Measurements from ENCODE around the gene ARFGAP3.

ARFGAP3 gene

DNA sequence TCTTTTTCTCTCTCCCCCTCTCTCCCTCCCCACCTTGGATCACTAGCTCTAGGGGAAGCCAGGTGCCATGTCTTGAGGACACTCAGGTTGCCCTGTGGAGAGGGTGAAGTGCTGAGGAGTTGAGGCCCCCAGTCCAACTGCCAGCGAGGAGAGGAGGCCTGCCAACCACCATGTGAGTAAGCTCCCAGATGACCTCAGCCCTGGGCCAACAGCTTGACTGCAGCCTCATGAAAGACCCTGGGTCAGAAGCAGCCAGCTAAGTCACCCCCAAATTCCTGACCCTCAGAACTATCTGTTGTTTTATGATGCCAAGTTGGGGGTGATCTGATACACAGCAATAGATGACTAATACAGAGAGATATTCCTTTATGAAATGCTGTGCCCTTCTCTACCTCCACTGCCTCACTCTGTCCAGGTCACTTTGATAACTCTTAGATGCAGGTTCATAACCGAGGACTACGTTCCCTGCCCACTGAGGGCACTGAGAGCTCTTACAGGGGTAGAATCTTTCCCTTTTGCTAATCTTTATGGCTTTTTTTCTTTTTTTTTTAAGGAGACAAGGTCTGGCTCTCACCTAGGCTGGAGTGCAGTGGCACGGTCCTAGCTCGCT is 8.0 kb downstream of the ARFGAP3 start:
- Histone ChIP-seq H3K4me3 (ENCODE audit: low read depth, low read length) (no peak overlapping the region), H3K36me3 (ENCODE audit: control insufficient read depth in 2 of 2, insufficient read depth in 1 of 2, low read length in 2 of 2) (peaks cover 26 to 27% of the 10 kb centered on the region in 2 experiments), H3K4me1 (ENCODE audit: control insufficient read depth, insufficient read depth, low read length) (no peaks in the 10 kb centered on the region), H3K27ac (ENCODE audit: extremely low read depth, low read depth, low read length) (no peak overlapping the region), H3K9me3 (ENCODE audit: control insufficient read depth, insufficient read depth, low read depth, low read length) (no peaks in the 10 kb centered on the region)
- TF ChIP-seq, protein P1, sequence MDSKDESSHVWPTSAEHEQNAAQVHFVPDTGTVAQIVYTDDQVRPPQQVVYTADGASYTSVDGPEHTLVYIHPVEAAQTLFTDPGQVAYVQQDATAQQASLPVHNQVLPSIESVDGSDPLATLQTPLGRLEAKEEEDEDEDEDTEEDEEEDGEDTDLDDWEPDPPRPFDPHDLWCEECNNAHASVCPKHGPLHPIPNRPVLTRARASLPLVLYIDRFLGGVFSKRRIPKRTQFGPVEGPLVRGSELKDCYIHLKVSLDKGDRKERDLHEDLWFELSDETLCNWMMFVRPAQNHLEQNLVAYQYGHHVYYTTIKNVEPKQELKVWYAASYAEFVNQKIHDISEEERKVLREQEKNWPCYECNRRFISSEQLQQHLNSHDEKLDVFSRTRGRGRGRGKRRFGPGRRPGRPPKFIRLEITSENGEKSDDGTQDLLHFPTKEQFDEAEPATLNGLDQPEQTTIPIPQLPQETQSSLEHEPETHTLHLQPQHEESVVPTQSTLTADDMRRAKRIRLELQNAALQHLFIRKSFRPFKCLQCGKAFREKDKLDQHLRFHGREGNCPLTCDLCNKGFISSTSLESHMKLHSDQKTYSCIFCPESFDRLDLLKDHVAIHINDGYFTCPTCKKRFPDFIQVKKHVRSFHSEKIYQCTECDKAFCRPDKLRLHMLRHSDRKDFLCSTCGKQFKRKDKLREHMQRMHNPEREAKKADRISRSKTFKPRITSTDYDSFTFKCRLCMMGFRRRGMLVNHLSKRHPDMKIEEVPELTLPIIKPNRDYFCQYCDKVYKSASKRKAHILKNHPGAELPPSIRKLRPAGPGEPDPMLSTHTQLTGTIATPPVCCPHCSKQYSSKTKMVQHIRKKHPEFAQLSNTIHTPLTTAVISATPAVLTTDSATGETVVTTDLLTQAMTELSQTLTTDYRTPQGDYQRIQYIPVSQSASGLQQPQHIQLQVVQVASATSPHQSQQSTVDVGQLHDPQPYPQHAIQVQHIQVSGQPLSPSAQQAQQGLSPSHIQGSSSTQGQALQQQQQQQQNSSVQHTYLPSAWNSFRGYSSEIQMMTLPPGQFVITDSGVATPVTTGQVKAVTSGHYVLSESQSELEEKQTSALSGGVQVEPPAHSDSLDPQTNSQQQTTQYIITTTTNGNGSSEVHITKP (tag by site-specific recombination; IDR thresholded peaks at IDR 0.05): peak; percentile 58
- TF ChIP-seq ZNF155 (tag by site-specific recombination; IDR thresholded peaks at IDR 0.05): no peak
- CTCF ChIA-PET: interaction anchor here (1.4 to 5.3 kb wide), 2 partner anchors 19 to 27 kb away, joined by 5 to 23 read pairs; no protein-coding TSS in a partner anchor
- POLR2A ChIA-PET: interaction anchor here (0.6 kb wide), 2 partner anchors 280 to 1547 kb away, joined by 3 to 7 read pairs; no protein-coding TSS in a partner anchor

DNA sequence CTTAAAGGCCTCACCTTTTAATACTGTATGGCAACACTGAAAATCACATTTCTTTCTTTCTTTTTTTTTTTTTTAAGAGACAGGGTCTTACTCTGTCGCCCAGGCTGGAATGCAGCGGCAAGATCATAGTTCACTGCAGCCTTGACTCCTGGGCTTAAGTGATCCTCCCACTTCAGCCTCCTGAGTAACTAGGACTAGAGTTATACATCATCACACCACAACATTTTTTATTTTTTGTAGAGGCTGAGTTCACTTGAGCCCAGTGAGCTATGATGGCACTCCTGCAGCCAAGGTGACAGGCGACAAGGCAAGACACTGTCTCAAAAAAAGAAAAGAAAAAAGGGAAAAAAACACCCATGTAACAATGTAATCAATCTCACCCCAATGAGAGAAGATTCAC is 10.0 kb downstream of the ARFGAP3 start:
- TF ChIP-seq ZFP41 (tag by site-specific recombination; IDR thresholded peaks at IDR 0.05; ENCODE audit: borderline replicate concordance) (no peak), ZNF266 (tag by site-specific recombination; IDR thresholded peaks at IDR 0.05; ENCODE audit: low read depth) (no peak), KLF16 (tag by site-specific recombination; IDR thresholded peaks at IDR 0.05) (no peak)
- TF ChIP-seq, protein P2, sequence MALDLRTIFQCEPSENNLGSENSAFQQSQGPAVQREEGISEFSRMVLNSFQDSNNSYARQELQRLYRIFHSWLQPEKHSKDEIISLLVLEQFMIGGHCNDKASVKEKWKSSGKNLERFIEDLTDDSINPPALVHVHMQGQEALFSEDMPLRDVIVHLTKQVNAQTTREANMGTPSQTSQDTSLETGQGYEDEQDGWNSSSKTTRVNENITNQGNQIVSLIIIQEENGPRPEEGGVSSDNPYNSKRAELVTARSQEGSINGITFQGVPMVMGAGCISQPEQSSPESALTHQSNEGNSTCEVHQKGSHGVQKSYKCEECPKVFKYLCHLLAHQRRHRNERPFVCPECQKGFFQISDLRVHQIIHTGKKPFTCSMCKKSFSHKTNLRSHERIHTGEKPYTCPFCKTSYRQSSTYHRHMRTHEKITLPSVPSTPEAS (tag by site-specific recombination; IDR thresholded peaks at IDR 0.05): no peak
- TF ChIP-seq, protein P3, sequence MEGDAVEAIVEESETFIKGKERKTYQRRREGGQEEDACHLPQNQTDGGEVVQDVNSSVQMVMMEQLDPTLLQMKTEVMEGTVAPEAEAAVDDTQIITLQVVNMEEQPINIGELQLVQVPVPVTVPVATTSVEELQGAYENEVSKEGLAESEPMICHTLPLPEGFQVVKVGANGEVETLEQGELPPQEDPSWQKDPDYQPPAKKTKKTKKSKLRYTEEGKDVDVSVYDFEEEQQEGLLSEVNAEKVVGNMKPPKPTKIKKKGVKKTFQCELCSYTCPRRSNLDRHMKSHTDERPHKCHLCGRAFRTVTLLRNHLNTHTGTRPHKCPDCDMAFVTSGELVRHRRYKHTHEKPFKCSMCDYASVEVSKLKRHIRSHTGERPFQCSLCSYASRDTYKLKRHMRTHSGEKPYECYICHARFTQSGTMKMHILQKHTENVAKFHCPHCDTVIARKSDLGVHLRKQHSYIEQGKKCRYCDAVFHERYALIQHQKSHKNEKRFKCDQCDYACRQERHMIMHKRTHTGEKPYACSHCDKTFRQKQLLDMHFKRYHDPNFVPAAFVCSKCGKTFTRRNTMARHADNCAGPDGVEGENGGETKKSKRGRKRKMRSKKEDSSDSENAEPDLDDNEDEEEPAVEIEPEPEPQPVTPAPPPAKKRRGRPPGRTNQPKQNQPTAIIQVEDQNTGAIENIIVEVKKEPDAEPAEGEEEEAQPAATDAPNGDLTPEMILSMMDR (tag by site-specific recombination; IDR thresholded peaks at IDR 0.05): no peak
- TF ChIP-seq, protein P4, sequence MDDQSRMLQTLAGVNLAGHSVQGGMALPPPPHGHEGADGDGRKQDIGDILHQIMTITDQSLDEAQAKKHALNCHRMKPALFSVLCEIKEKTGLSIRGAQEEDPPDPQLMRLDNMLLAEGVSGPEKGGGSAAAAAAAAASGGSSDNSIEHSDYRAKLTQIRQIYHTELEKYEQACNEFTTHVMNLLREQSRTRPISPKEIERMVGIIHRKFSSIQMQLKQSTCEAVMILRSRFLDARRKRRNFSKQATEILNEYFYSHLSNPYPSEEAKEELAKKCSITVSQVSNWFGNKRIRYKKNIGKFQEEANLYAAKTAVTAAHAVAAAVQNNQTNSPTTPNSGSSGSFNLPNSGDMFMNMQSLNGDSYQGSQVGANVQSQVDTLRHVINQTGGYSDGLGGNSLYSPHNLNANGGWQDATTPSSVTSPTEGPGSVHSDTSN (CRISPR knock-in tag; IDR thresholded peaks at IDR 0.05): no peak
- H3K4me1 ChIP-seq (ENCODE audit: control insufficient read depth, insufficient read depth, low read length): no peaks in the 10 kb centered on the region
- H3K36me3 ChIP-seq (ENCODE audit: control insufficient read depth in 2 of 2, insufficient read depth in 1 of 2, low read length in 2 of 2): peaks cover 26 to 34% of the 10 kb centered on the region in 2 experiments
- ChIA-PET CTCF (interaction anchor here (1.1 kb wide), 1 partner anchor 243 kb away, joined by 3 read pairs; no protein-coding TSS in a partner anchor), POLR2A (no interaction called here)
- H3K9me3 ChIP-seq (ENCODE audit: control insufficient read depth, insufficient read depth, low read depth, low read length): no peaks in the 10 kb centered on the region
- no peak overlapping the region for H3K27ac ChIP-seq (ENCODE audit: extremely low read depth, low read depth, low read length)
- no peak overlapping the region for H3K4me3 ChIP-seq (ENCODE audit: low read depth, low read length)

DNA sequence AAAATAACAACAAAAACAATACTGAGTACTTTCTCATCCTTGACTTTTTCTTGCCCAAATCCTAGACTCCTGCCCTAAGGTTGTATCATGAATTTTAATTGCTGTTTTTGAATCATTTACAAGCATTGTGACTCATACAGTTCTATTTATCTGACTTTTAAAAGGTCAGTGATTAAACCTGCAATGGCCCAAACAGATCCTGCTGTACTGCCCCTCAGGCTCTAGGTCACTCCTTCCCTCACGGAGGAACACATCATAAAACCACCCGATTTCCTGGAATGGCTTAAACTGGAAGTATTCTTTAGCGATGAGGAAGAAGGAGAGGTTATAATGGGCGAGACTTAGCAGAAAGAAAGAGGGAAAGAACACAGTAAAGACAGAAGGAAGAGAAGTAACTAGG is 12.3 kb downstream of the ARFGAP3 start:
- Histone ChIP-seq H3K36me3 (ENCODE audit: control insufficient read depth in 2 of 2, insufficient read depth in 1 of 2, low read length in 2 of 2) (peaks cover 33 to 50% of the 10 kb centered on the region in 2 experiments), H3K4me3 (ENCODE audit: low read depth, low read length) (no peak overlapping the region), H3K27ac (ENCODE audit: extremely low read depth, low read depth, low read length) (no peak overlapping the region), H3K4me1 (ENCODE audit: control insufficient read depth, insufficient read depth, low read length) (no peaks in the 10 kb centered on the region), H3K9me3 (ENCODE audit: control insufficient read depth, insufficient read depth, low read depth, low read length) (no peaks in the 10 kb centered on the region)
- ChIA-PET CTCF (interaction anchor here (0.7 to 1.4 kb wide), 3 partner anchors 11 to 224 kb away, joined by 3 to 4 read pairs (median 3); no protein-coding TSS in a partner anchor), POLR2A (no interaction called here)
- TF ChIP-seq ZNF394 (tag by site-specific recombination; IDR thresholded peaks at IDR 0.05; ENCODE audit: borderline replicate concordance) (no peak), TRIM28 (IDR thresholded peaks at IDR 0.05; ENCODE audit: borderline replicate concordance, low read length) (0 out of 2 replicates have a peak, but pooled peaks have one; percentile 50), BCL11B (tag by site-specific recombination; IDR thresholded peaks at IDR 0.05; ENCODE audit: low read depth) (no peak), HOXD13 (CRISPR knock-in tag; IDR thresholded peaks at IDR 0.05; ENCODE audit: borderline replicate concordance) (peak; percentile 58; the same call in 1 of the 2 replicates)
- TF ChIP-seq, protein P5, sequence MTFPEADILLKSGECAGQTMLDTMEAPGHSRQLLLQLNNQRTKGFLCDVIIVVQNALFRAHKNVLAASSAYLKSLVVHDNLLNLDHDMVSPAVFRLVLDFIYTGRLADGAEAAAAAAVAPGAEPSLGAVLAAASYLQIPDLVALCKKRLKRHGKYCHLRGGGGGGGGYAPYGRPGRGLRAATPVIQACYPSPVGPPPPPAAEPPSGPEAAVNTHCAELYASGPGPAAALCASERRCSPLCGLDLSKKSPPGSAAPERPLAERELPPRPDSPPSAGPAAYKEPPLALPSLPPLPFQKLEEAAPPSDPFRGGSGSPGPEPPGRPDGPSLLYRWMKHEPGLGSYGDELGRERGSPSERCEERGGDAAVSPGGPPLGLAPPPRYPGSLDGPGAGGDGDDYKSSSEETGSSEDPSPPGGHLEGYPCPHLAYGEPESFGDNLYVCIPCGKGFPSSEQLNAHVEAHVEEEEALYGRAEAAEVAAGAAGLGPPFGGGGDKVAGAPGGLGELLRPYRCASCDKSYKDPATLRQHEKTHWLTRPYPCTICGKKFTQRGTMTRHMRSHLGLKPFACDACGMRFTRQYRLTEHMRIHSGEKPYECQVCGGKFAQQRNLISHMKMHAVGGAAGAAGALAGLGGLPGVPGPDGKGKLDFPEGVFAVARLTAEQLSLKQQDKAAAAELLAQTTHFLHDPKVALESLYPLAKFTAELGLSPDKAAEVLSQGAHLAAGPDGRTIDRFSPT (tag by site-specific recombination; IDR thresholded peaks at IDR 0.05): 0 out of 2 replicates have a peak, but pooled peaks have one; percentile 16
